Activated CD4-positive, alpha-beta T cell treated with anti-CD3 and anti-CD28 coated beads, Interleukin-2, Interleukin-4, amounts not matched to agents 100 ng/mL and 50 ng/mL, durations not matched to agents 16 hours and 8 hours (primary cell): ENCODE measurements around the gene IRF3.

ENCODE experiments used
- DNase-seq: peaks from one replicate; pipeline ENCODE4 v3.0.0-alpha.2; 2020; ENCODE audit warnings: low spot score

The IRF3 gene

DNA sequence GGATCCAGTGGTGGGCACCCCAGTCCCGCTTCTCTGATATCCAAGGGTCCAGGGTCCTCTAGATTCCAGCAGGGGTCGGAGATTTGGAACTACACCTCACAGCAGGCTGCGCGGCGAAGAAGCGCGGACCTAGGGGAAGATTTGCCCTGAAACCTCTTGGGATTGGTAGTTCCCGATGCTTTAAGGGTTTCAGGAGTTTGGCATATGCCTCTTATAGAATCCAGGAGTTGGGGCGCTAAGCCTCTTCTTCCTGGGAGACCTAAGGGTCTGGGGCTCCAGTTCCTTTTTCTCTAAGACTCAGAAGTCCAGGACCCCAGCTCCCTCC is 425 bp upstream of the IRF3 start:
- no peak for DNase-seq

DNA sequence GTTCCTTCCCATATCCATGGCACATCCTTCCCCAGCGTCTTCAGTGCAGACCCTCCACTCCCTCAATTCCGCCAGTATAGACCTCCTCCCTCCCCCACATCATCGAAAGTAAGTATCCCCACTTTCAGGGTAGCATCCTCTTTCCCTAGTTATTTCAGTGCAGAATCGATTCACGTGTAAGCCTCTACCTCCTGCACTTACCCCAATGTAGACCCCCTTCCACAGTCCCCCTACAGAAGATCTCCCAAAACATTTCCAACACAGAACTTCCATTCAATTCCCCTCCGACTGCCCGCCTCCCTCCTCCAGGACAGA is 664 bp downstream of the IRF3 start:
- no peak for DNase-seq

- peak; percentile 90 for DNase-seq
These were observed 1.3 kb downstream of the IRF3 start for GRCh38 chr19:49664171-49665035.

GRCh38 chr19:49663224-49663623 is 2.4 kb downstream of the IRF3 start:
- no peak for DNase-seq

GRCh38 chr19:49662011-49662410 is 3.6 kb downstream of the IRF3 start:
- no peak for DNase-seq

- DNase-seq = no peak
These were observed 5.2 kb downstream of the IRF3 start for GRCh38 chr19:49660338-49660961.

DNA sequence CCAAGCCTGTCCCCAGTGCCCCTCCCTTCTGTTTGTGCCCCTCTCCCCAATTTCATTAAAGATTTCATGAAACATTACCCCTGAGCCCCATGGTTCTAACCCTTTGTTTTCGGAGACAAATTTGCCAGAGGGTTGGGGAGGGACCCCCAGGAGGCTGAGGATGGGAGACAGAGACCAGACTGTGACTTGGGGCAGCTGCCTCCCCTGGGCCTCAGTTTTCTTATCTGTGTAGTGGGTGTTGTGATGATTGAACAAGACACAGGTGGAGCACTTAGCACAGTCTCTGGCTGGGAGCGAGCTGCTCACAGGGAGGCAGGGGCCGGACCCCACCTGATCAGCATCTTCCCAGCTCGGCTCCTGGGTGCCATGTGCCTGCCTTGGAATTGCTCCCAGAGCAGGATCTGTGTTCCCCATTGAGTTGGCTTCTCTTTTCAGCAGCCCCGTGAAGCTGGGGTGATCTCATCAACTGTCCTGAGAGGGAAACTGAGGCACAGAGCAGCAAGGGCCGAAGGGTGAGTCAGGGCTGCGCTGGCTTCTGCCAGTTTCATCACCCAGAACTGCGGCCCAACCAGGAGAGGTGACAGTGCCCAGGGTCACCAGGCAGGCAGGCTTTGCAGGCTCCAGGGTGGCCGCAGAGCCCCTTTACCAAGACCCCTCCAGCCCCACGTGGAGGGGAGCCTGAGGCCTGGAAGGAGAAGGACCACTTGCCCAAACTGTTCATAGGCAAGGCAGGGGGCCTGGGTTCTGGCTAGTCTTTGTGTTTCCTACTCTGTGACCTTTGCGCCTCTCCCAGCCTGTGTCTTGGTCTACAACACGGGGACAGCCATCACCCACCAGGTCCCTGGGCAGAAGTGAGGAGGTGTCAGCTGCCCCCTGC is 6.9 kb downstream of the IRF3 start:
- DNase-seq = no peak

DNA sequence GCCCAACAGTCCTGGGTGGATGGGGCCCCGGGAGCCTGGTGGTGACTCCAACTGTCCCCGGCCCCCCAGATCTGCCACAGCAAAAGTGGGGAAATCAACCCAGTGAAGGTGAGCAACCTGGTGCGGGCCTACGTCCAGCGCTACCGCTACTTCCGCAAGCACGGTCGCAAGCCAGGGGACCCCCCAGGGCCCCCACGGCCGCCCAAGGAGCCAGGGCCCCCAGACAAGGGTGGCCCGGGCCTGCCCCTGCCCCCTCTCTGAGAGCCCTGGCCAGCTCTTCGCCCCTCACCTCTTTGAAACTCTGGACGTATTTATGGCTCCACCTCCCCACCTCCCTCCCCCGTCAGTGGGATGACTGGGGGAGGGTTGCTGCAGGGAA is 7.5 kb downstream of the IRF3 start:
- DNase-seq = no peak

GRCh38 chr19:49657493-49658138 is 8.0 kb downstream of the IRF3 start:
- DNase-seq = no peak

GRCh38 chr19:49656456-49657109 is 9.1 kb downstream of the IRF3 start:
- no peak for DNase-seq

DNA sequence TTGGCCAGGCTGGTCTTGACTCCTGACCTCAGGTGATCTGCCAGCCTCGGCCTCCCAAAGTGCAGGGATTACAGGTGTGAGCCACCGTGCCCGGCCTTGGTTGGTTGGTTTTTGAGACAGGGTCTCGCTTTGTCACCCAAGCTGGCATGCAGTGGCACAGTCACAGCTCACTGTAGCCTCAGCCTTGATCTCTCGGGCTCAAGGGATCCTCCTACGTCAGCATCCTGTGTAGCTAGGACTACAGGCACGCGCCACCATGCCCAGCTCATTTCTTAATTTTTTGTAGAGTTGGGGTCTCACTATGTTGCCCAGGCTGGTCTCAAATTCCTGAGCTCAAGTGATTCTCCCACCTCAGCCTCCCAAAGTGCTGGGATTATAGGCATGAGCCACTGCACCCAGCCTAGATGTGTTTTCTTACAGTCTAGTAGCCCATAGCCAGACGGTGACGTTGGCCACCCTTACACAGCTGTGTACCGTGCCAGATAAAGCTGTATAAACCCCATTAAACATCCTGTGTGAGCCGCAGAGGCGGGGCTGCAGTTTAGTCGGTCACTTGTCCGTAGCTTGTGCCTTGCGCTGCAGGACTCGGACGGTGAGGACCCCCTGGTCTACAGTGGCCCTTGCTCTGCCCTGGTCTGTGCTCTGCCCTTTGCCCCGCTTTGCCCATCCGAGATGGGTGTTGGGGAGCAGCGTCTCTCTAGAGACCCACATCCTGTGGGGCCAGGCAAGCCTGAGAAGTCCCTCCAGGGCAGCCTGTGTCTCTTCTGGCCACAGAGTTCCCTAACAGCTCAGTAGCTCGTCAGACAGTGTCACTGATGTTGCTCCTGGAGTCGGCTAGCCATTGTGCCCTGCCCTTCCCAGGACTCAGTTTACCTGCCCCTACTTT is 9.8 kb downstream of the IRF3 start:
- no peak for DNase-seq

GRCh38 chr19:49654581-49654980 is 11.1 kb downstream of the IRF3 start:
- DNase-seq = no peak

GRCh38 chr19:49653466-49653806 is 12.2 kb downstream of the IRF3 start:
- no peak for DNase-seq

DNA sequence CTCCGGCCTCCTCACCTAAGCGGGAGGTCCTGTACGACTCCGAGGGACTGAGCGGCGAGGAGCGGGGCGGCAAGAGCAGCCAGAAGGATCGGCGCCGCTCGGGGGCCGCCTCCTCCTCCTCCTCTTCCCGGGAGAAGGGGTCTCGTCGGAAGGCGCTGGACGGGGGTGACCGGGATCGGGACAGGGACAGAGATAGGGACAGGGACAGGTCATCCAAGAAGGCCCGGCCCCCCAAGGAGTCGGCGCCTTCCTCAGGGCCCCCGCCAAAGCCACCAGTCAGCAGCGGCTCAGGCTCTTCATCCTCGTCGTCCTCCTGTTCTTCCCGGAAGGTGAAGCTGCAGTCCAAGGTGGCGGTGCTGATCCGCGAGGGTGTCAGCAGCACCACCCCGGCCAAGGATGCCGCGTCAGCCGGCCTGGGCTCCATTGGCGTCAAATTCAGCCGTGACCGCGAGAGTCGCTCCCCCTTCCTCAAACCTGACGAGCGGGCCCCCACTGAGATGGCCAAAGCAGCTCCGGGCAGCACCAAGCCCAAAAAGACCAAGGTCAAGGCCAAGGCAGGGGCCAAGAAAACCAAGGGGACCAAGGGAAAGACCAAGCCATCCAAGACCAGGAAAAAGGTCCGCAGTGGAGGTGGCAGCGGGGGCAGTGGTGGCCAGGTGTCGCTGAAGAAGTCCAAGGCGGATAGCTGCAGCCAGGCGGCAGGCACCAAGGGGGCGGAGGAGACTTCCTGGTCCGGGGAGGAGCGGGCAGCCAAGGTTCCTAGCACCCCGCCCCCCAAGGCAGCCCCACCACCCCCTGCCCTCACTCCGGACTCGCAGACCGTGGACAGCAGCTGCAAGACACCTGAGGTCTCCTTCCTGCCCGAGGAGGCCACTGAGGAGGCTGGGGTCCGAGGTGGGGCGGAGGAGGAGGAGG is 12.8 kb downstream of the IRF3 start:
- no peak for DNase-seq

DNA sequence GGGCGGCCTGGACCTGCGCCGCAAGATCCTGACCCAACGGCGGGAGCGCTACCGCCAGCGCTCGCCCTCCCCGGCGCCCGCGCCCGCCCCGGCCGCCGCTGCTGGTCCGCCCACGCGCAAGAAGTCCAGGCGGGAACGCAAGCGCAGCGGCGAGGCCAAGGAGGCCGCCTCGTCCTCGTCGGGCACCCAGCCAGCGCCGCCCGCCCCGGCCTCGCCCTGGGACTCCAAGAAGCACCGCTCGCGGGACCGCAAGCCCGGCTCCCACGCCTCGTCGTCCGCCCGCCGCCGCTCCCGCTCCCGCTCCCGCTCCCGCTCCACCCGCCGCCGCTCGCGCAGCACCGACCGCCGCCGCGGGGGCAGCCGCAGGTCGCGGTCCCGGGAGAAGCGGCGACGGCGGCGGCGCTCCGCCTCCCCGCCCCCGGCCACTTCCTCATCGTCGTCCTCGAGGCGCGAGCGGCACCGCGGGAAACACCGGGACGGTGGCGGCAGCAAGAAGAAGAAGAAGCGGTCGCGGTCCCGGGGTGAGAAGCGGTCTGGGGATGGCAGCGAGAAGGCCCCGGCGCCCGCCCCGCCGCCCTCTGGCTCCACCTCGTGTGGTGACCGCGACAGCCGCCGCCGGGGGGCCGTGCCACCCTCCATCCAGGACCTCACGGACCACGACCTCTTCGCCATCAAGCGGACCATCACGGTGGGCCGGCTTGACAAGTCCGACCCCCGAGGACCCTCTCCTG is 13.7 kb downstream of the IRF3 start:
- no peak for DNase-seq

- no peak for DNase-seq
These were observed 14.4 kb downstream of the IRF3 start for GRCh38 chr19:49651029-49651819.

- DNase-seq = no peak
These were observed 19.1 kb downstream of the IRF3 start for GRCh38 chr19:49646586-49646985.

DNA sequence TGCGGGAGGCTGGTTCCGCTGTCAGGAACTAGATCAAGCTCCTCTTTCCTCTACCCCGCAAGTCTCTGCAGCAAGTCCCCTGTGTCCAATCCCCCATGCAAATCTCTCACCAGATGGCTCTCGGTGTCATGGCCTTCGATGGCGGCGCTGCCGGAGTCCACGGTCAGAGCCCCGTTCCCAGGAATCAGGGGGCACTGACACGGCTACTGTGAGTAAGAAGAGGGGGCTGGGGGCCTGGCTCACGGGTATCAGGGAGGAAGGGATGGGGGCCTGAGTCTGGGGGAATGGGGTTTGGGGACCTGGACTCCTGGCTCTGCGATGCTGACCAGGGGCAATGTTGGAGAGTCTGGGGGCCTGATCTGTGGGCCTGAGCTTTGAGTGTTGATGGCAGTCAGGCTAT is 19.7 kb downstream of the IRF3 start:
- no peak for DNase-seq

DNA sequence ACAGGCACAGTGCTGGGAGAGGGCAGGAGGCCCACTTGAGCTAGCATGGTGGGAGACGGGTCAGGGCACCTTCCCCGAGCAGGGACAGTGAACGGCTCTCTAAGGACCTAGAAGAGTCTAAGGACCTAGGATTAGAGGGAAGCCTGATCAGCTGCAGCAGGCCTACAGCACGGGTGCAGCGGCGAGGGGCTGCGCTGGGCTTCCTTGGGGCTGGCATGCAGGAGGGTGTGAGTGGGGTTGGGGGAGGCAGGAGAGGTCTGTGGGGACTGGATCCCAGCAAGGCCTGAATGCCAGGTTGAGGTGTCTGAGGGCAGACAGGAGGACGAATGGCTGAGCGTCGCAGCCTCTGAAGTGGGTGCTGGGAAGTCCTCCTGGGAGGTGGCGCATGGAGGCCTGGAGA is 20.1 kb downstream of the IRF3 start:
- no peak for DNase-seq
